Skin of body (tissue), 2 donors: ENCODE results near the gene ECM2. TPM values are rescaled to one million over a fixed set of nuclear protein-coding genes. Genes with fewer than 3 reads are reported as not detected.

ENCODE experiments used
- DNase-seq: peaks from one replicate; lab custom pipeline; 2025; lab: John Stamatoyannopoulos, UW
- total RNA-seq: library from RNA; depleted of rRNA; stranded (reverse); fragments of >200 nt; gene quantifications from one replicate; pipeline ENCODE4 v1.2.3, GENCODE V29; 2014

ECM2 gene
- total RNA-seq, 1 donor from 2014 or later = 77.1 TPM

DNA sequence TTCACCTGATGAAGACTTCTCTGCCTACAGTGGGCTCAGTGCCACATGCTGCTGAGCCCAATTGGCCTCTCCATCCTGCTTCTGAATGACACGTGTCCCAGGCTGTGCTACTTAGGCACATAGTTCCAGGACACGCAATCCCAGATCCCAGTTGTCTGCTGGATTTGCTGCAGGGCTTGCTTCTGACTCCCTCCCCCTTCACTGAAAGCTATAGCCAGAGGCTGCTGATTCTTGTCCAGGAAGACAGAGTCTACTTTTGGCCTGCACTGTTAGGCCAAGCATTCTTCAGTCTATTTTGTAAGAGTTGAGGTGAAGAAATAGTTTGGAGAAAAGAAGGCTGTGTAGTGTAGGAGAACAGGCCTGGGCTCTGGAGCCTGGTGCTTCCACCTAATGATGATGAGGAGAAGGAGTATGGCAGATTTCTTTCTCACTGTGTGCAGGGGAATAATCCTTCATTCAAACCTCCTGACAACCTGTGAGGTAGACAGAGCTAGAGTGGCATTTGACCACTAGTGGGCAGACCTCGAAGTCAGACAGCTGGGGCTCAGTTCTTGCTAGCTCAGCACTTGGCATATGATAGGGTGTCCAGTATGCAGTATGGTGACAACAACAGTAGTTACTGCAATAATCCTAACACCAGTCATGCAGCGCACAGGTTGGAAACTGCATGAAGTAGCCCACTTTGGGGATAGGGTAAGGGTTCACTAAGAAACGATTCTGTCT lies 34.0 kb downstream of the ECM2 start:
- peak; percentile 12 for DNase-seq

DNA sequence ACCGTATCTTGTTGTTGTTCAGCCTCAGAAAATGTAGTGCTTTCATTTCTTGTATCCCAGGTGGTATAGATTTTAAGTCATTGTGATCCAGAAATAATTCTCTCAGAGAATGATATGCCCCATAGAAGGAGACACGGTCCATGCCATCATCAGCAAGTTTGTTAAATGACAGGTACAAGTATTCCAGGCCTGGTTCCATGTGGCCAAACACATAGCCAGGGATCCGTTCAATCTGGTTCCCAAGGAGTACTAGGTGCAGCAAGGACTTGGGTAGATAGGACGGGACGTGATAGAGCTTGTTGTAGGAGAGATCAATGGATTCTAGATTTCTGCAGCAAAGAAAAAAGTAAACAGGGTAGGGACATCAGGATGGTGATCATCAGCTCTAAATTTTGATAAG lies 35.1 kb downstream of the ECM2 start:
- no peak for DNase-seq

DNA sequence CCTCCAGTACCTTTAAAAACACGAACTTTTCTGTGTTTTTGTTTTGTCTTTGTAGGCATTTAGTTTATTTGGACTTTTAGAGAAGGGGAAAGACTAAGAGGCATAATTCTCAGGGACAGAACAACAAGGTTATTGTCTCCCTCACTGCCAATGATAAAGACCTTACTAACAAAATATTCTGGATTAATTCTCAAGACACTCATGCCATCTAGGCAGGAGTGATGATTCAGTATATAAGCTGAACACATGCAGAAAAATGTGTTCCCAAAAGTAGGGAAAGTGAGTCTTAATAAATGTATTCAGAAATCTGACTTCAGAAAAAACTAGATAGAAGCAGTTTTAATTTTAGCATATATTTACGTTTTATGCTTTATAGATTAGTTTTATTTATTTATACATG lies 36.1 kb downstream of the ECM2 start:
- DNase-seq = no peak

DNA sequence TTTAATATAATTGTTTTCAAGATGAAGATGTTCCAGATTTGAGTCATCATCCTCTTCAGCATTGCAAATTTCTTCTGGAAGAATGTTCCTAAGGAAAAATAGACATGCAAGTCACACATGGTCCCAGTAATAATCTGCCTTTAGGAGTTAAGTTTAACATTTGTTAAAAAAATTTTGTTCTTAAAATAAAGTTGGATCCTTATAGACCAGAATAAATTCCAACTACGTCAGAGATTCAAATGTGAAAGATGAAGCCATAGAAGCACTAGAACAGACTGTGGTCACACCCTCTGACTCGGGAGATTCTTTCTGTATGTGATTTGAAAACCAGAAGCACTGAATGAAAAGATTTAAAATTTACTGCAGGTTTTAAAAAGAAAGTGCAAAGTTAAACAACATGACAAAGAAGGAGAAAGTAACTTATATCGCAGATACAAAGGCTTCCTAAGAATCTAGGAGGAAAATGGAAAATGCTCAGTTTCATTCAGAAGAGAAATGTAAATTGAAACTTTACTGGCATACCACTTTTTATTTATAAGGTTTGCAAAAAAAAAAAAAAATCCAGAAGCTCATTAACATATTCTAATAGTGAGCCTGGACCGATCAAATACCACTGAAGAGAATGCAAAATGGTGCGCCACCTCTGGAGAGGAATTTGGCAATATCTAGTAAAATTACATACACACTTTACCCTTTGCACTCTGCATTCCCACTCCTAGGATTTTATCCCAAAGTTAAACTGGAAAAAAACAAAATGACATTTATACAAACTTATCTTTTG lies 39.2 kb downstream of the ECM2 start:
- peak; percentile 62 for DNase-seq

DNA sequence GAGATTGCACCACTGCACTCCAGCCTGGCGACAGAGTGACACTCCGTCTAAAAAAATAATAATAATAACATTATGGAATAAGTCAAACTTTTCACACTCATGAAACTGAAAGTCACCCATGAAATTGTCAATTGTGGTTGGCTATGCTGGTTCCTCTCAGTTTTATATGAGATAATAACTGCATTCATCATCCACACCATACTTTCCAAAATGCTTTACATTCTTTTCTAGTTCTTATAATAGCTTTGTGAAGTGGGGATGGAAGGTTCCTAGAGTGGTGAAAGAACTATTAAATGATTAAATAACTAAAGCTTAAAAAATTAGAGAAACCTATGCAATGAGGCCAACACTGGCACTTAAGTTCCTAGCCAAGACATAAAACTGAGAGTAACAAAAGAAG lies 40.9 kb downstream of the ECM2 start:
- no peak for DNase-seq

DNA sequence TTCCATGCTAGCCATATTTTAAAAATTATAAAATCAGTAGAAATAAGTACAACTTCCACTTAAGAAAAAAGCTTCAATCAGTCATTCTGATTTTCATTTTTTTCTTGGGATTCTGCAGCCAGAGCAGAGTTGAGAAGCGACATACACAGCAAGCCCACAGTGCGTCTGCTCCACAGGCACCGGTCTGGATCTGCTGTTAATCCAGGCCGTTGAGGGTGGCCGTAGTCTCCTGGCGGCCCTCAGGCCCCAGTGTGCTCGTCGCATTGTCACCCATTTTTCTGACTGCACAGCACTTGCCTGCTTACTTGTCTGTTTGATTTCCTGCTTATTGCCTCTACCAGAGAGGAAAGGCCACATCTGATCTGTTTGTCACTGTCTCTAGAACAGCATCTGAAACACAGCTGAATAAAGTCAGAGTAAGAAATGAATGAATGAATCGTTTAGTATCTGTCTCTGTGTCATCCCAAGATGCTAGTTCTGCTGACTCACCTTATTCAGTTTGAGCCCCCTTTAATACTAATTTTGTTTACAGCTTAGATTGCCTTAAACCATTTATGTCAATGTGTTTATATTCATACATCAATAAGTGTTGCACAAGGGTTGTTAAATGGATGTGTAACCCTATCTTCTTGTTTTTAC lies 41.9 kb downstream of the ECM2 start:
- no peak for DNase-seq

DNA sequence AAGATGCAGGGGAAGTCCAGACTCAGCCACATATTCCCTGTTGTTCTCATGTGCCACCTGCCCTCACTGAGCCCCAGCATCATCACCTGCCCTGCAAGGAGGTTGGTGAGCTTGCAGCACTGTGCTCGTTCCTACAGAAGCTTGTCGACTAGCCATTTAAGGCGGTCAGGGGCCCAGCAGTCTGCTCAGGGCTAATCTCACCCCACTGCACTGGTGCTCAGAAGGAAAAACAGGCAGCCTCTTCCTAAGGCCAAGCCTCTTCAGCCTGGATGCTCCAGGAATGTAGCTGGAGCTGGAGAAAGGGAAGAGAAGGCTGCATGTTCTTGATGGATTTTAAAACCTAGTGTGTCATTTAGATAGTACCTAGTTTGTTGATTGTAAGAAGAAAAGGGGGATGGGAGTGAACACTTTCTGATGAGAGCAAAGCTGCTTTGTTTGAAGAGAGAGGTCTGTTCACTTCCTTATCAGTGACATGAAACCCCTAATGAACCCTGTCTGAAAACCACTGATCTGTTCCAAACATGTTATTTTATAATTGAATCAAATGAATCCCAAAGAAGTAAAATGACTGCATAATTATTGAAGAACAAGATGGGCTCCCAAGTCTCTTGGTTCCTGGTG lies 42.9 kb downstream of the ECM2 start:
- DNase-seq = no peak

DNA sequence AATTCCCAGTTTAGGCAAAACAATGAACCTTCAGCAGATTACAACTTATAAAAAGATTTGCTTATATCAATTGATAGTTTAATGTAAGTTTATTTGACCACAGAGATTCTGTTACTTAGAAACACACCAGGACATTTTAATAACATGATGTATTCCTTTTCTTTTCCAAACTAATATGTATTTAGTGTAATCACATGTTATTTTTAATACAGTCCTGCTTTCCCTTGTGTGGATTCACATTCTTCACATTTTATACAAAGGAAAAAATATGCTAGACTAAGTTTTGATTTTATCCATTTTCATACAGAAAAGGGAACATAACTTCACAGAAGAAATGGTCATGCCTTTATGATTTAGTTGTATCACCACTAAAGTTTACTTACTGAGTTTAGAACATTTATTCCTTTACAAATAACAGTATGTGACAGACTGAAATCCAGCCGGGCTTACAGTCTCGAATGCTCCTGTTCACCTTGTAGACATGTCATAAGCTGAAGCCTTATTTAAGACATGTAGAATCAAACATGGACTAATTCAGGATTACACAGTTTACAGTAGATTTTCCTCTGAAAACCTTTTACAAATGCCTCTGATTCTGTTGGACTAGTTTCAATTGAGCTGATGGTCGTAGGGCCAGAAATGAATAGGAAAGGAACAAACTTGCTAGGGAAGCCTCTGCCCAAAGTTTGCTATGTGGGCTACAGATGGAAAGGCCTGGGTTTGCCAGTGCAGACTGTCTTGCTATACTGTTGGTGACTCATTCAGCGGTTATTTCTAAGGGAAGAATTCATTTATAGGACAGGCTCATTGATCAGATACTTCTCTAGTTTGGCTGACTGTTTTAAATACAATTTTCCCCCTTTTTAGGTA lies 46.9 kb downstream of the ECM2 start:
- peak; percentile 79 for DNase-seq

DNA sequence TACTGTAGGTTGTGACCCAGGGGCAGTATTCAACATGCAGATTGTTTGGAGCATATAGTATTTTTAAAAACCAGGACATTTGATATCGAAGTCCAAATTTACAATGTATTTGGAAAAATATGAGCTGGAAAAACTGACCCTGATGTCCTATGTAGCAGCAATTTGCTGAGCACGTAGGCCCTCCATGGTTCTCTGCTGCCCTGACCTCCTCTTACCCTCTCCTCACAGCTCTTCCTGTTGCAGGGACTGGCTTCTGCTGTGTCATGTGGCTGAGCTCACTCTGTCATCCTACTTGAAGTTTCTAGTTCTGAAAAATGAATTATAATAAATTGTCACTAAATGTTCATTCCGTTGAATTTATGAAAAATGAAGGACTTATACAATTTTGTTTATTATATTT lies 49.4 kb downstream of the ECM2 start:
- no peak for DNase-seq

DNA sequence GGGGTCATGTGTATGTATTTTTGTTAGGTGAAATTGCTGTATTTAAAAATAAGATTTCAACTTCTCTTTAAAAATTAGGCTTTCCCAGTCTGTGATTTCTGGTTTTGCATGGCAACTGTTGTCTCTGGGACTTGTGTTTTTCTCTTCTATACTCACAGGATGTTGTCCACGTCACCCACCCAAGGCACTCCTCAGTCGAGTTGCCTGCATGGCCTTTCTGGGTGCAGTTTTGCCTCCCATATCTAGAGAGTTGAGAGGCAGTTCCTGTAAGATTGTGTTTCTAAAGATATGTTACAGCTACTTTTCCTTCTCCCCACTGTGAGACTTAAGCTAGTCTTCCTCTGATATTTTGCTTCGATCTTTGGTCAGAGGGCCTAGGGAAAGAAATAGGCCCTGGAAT lies 51.2 kb downstream of the ECM2 start:
- no peak for DNase-seq

DNA sequence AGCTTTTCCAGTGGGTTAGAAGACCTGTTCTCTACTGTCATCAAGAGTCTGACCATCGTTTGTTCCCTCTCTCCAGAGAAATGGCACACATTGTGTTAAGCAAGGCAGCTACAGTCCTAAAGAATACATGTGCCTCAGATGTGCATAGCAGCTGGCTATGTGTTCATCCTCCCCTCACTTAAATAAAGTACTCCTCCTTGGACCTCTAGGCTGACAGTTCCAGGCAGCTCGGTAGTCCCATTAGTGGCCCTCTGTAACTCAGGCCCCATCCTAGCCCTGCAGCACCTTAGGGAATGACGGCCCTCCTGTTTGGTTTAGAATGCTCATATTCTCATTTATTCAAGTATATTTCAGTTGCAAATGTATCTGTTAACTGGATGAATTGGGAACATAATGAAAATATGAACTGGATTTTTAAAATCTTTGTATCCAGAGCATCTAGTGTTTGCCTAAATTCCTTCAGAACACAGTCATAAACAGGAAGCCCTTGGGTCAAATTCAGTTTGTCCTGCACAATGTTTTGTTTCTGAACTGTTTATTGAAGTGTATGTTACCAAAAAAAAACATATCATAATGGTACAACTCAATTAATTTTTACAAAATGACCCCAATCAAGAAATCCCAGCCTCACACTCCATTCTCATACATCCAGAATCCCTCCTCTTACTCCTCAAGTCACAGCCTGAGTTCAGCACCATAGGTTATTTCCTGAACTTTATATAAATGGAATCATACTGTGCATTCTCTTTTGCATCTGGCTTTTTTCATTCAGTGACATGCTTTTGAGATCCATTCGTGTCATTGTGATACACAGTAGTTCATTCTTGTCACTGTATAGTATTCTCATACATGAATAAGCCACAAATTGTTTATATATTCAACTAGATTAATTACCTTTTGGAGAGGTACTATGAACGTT lies 51.9 kb downstream of the ECM2 start:
- DNase-seq = peak; percentile 8

DNA sequence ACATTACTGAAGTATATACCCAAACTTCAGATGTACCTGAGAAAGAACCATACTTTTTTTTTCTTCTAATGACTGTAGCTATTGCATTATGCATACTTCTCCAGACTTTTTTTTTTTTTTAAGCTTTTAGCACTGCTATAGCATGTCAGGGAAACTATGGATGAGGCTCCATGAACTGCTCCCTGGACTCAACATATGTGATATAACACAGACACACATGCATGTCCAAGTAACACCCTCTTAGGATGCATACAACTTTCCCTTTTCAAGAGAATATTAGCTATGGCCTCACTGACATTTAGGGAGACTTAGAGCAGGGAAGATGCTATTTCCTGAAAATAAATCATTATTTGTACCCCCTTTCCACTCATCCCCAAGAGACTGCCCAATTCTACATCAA lies 53.0 kb downstream of the ECM2 start:
- no peak for DNase-seq

DNA sequence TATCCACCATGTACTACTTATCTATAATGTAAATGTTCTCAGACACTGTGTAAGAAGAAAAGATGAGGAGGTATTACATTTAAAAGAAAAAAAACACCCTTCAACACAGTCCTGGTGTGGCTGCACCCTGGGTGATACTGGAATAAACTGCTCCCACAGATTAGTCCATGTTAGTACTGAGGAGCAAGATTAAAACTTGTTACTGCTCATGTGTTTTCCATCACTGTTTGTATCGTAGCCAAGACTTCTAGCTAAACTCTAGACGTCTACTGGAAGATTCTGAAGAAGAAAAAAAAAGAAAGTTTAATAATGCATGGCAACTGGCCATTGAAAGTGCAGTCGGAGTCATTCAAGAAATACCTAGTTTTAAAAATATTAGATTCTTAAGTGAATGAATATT lies 53.5 kb downstream of the ECM2 start, which contains the start of gene ASPN:
ASPN (minus strand) TSS at position 178 of the 400 bp plus-strand sequence.
- peak; percentile 94 for DNase-seq

DNA sequence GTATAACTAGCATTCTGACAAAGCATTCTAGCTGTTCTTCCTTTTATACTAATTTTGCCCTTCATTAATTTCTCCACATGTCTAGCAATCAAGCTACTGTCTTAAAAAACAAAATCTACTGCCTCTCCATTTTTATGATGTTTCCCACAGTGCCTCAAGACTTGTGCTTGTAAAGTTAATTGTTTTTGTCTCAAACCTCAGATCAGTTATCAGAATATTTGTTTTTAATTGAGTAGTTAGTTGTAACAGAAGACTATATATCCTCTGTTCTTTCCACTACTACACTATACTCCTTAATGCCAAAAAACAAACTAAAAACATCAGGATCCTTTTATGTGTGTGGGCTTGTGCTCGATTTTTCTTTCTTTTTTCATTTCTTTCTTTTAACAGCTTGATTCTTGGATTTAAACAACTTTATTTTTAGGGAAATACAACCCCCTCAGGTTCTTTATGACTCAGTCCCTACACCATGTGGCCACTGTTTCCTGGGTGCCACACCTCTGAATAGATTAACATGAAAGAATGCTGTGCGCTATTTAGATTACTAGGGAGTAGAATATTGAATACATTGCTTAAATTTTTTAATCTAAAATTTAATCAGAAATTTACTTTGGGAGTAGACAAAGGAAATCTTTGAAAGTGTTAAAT lies 54.7 kb downstream of the ECM2 start:
- peak; percentile 47 for DNase-seq

DNA sequence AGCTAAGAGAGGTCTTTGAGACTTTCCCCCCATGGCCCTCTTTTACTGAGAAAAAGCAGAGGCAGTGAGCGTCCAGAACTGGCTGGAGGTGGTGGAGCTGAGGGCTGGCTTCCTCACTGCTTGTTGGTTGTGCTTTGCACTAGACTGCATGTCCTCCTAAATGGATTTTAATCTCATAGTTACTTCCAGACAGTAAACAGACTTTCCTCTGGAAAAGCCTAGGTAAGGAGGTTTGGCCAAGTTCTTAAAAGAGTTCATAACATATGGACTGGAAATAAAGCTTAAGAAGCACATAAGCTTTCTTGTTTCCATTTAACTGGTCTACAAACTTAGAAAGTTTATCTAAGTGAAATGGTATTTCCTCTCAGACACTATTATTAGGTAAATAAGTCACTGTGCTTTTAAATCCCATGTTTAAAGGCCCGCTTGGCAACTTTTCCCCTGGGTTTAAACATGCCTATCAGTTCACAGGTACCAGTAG lies 55.5 kb downstream of the ECM2 start:
- DNase-seq = peak; percentile 47

DNA sequence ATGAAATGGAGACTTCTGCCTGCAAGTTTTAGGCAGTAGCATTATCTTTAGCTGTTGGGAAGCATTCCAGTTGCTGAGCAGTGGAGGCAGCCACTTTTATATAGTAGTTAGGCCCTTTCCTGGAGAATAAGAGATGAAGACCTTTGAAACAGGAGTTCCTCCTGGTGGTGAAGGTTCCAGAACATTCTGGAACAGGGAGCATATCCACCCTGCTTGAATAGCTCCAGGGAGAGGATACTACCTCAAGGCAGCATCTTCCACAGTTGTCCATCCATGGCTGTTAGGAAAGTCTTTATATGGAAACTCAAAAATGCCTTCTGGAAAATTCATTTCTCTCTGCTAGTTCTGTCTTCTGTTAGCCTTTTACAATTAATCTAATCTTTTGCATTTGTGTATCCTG lies 56.4 kb downstream of the ECM2 start:
- no peak for DNase-seq

DNA sequence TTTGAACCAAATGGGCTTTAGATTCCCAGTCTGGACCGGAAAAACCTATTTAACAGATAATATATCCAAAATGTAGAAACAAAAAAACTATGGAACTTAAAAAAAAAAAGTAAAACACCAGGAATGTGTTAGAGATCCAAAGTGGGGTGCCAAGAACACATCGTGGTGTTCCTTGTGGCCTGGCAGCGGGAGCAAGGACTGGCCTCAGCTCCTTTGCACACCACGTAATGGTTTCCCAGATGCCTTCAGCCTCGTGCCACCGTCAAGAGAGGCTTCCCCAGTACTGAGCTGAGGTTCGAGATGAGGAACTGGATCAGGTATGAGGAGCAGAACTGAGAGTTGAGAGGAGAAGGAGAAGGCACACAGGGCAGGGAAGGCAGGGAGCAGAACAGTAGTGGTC lies 57.0 kb downstream of the ECM2 start:
- no peak for DNase-seq

DNA sequence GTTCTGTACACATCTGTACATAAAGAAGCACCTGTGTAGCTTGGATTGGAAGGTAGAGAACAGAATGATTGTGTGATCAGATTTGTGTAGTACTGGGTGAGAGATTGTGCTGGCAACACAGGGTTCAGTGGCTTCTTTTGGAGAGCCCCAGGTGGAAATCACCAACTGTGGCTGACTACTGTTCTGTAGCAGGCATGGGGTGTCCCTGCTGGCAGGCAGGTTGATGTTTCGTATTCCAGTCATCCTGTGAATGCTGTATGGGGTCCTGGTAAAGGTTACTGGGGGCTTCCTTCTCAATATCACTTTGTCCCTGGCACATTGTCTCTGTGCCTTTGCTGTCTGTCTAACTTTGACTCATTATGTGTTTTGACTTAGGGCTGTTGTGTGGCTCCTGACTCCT lies 58.8 kb downstream of the ECM2 start:
- DNase-seq = no peak

DNA sequence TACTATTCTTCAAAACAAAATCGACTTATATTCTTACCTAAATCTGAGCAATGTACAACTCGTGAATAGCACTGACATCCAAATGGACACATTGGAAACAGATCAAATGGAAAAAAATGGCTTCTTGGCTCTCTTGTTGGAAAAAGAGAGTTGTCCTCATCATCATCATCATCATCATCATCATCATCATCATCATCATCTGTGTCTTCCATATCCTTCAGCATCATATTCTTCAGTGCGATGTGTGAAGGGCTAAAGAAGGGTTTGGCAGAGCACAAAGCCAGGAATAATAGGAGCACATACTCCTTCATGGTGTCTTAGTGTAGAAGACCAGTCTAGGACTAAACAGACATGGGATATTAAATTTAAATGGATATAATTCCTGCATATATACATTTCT lies 61.2 kb downstream of the ECM2 start:
- no peak for DNase-seq
